Breast epithelium (tissue), 4 donors: ENCODE results near the gene SYNE1. TPM values are rescaled to one million over a fixed set of nuclear protein-coding genes. Genes with fewer than 3 reads are reported as not detected.

Source experiments
- DNase-seq, 2 donors: peaks; one replicate each; pipeline ENCODE4 v3.0.0-alpha.2; 2019; ENCODE audit warnings: low spot score in 2 of 2
- H3K27ac ChIP-seq, 2 donors: fragments of 200-600 bp; sonication (generic) in 1 of 2; one replicate each; pipeline ENCODE4 v1.5.1; 2016 to 2019; ENCODE audit warnings: mild to moderate bottlenecking in 1 of 2
- H3K27me3 ChIP-seq, 2 donors: fragments of 200-600 bp; sonication (generic) in 1 of 2; one replicate each; pipeline versions ENCODE4 v1.5.1 to v1.6.0; 2017 to 2019; ENCODE audit warnings: control low read depth in 1 of 2, mild to moderate bottlenecking in 1 of 2
- H3K36me3 ChIP-seq: fragments of 200-600 bp; one replicate; pipeline ENCODE4 v1.5.1; 2019
- H3K4me1 ChIP-seq, 2 donors: fragments of 200-600 bp; sonication (generic); one replicate each; pipeline ENCODE4 v1.5.1; 2016 to 2019; ENCODE audit warnings: control low read depth in 1 of 2
- H3K4me3 ChIP-seq, 3 donors: fragments of 200-600 bp; sonication (generic); 1 replicate in 2 of 3; 2 replicates in 1 of 3; pipeline ENCODE4 v1.5.1; 2016 to 2019; ENCODE audit warnings: mild to moderate bottlenecking in 3 of 3, moderate library complexity in 2 of 3
- H3K9me3 ChIP-seq, 2 donors: fragments of 200-600 bp; sonication (generic) in 1 of 2; one replicate each; pipeline ENCODE4 v1.5.1; 2016 to 2019; ENCODE audit warnings: control low read depth in 1 of 2
- POLR2A ChIP-seq: fragments of 450-650 bp; IDR thresholded peaks from one replicate; pipeline ENCODE4 v1.6.1; 2016; ENCODE audit warnings: antibody characterized with exemption, mild to moderate bottlenecking, moderate library complexity
- POLR2AphosphoS5 ChIP-seq, 3 donors: sonication (generic); formaldehyde crosslinking; IDR thresholded peaks; one replicate each; pipeline ENCODE4 v1.6.1; 2017; ENCODE audit warnings: antibody characterized with exemption in 3 of 3
- intact Hi-C: fragments of 100-400 bp; cut with DNase I; formaldehyde crosslinking; loops from one replicate; pipeline ENCODE4 v1.15.1; 2023; ENCODE audit warnings: low total_unique reads
- total RNA-seq, 3 donors: library from RNA; depleted of rRNA; stranded (reverse); fragments of >200 nt; gene quantifications; one replicate each; pipeline ENCODE4 v1.1.0, GENCODE V29; 2016
- TF ChIP-seq, protein P1 (sequence below), 3 donors: fragments of 450-650 bp; IDR thresholded peaks; one replicate each; pipeline ENCODE4 v1.5.1; 2016 to 2017; ENCODE audit warnings: antibody characterized with exemption in 3 of 3, mild to moderate bottlenecking in 3 of 3, moderate library complexity in 3 of 3

The SYNE1 gene
- total RNA-seq, 3 donors from 2014 or later = 80.9 to 106 (median 95.7) TPM

- H3K36me3 ChIP-seq = no peaks in the 10 kb centered on the region
- DNase-seq = no peak
- no peaks in the 10 kb centered on the region for H3K4me1 ChIP-seq
- H3K27me3 ChIP-seq = no peaks in the 10 kb centered on the region
- intact Hi-C loops = no loop called here
- TF ChIP-seq POLR2A (no peak), POLR2AphosphoS5 (IDR thresholded peaks at IDR 0.05) (no peak)
- TF ChIP-seq, protein P1, sequence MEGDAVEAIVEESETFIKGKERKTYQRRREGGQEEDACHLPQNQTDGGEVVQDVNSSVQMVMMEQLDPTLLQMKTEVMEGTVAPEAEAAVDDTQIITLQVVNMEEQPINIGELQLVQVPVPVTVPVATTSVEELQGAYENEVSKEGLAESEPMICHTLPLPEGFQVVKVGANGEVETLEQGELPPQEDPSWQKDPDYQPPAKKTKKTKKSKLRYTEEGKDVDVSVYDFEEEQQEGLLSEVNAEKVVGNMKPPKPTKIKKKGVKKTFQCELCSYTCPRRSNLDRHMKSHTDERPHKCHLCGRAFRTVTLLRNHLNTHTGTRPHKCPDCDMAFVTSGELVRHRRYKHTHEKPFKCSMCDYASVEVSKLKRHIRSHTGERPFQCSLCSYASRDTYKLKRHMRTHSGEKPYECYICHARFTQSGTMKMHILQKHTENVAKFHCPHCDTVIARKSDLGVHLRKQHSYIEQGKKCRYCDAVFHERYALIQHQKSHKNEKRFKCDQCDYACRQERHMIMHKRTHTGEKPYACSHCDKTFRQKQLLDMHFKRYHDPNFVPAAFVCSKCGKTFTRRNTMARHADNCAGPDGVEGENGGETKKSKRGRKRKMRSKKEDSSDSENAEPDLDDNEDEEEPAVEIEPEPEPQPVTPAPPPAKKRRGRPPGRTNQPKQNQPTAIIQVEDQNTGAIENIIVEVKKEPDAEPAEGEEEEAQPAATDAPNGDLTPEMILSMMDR (IDR thresholded peaks at IDR 0.05) = no peak
- H3K9me3 ChIP-seq = no peaks in the 10 kb centered on the region
- H3K27ac ChIP-seq = no peak overlapping the region
- no peak overlapping the region for H3K4me3 ChIP-seq
Observed at GRCh38 chr6:152453421-152453820, 183.7 kb downstream of the SYNE1 start.

DNA sequence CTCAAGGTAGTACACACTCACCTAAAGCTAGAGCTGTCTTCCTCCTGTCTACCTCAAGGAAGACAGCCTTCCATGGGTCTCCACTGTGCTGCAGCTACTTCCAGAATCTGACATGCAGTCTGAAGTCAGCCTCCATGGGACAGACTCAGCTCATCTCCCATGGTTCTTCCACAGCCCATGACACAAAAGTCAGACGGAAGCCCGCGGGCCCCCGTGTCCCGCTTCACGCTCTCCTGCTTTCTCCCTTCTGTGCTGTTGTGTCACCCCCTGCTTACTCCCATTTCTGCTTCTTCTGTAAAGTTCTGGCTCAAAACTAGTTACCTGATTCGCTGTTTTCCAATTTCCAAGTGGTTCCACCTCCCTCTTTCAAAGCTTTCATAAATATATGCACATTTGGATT is 184.5 kb downstream of the SYNE1 start:
- Histone ChIP-seq H3K9me3 (no peaks in the 10 kb centered on the region), H3K27me3 (no peaks in the 10 kb centered on the region), H3K36me3 (no peaks in the 10 kb centered on the region), H3K27ac (no peak overlapping the region), H3K4me1 (no peaks in the 10 kb centered on the region), H3K4me3 (no peak overlapping the region)
- intact Hi-C loops = no loop called here
- no peak for DNase-seq
- TF ChIP-seq POLR2A = no peak
- TF ChIP-seq, protein P1 (IDR thresholded peaks at IDR 0.05) = no peak
- no peak for TF ChIP-seq POLR2AphosphoS5 (IDR thresholded peaks at IDR 0.05)

- H3K9me3 ChIP-seq = no peaks in the 10 kb centered on the region
- intact Hi-C loops = no loop called here
- TF ChIP-seq POLR2A = no peak
- TF ChIP-seq, protein P1 (IDR thresholded peaks at IDR 0.05) = no peak
- TF ChIP-seq POLR2AphosphoS5 (IDR thresholded peaks at IDR 0.05) = no peak
- H3K4me1 ChIP-seq = no peaks in the 10 kb centered on the region
- no peak overlapping the region for H3K4me3 ChIP-seq
- no peaks in the 10 kb centered on the region for H3K36me3 ChIP-seq
- no peaks in the 10 kb centered on the region for H3K27me3 ChIP-seq
- DNase-seq = no peak
- H3K27ac ChIP-seq = no peak overlapping the region
Observed at GRCh38 chr6:152450519-152450918, 186.6 kb downstream of the SYNE1 start.

DNA sequence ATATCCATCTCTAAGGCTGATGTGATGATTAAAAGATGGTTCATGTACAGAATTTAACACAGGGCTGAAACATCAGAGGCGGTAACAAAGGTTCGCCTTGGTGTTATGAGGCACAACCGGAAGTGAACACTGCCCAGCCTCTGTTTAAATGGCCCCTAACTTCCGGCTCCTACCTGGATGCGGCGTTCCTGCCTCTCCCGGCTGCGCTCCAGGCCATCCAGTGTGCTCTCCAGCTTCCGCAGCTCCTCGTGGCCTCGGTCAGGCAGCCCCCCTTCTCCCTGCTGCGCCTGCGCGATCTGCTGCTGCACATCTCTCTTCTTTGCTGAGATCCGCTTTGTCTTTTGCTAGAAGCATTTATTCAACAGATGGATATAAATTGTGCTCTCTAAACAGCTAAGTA is 195.3 kb downstream of the SYNE1 start:
- Histone ChIP-seq H3K36me3 (no peaks in the 10 kb centered on the region), H3K27ac (no peak overlapping the region), H3K9me3 (no peaks in the 10 kb centered on the region), H3K27me3 (no peaks in the 10 kb centered on the region), H3K4me1 (no peaks in the 10 kb centered on the region), H3K4me3 (no peak overlapping the region)
- intact Hi-C loops = no loop called here
- TF ChIP-seq POLR2AphosphoS5 (IDR thresholded peaks at IDR 0.05) (no peak), POLR2A (no peak)
- TF ChIP-seq, protein P1 (IDR thresholded peaks at IDR 0.05) = no peak
- no peak for DNase-seq

DNA sequence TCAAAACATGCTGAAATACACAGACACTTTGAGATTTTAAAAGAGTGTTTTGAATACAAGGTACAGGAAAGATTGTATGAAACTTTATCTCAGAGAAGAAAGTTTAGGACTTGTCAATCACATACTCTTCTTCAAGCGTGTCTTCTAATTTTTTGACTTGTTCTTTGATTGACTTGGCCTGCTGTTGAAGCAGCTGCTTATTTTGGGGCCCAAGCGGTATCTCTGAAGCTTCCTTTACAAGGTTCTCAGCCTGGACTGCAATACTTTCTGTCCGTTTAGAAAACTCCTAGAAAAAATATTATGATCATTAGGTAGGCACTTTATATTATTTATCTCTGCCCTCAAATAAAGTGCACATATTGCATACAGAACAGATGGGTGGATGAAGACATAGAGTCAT is 201.3 kb downstream of the SYNE1 start:
- Histone ChIP-seq H3K27me3 (no peaks in the 10 kb centered on the region), H3K9me3 (no peaks in the 10 kb centered on the region), H3K36me3 (no peaks in the 10 kb centered on the region), H3K4me1 (no peaks in the 10 kb centered on the region), H3K4me3 (no peak overlapping the region), H3K27ac (no peak overlapping the region)
- intact Hi-C loops = no loop called here
- no peak for TF ChIP-seq POLR2AphosphoS5 (IDR thresholded peaks at IDR 0.05)
- TF ChIP-seq, protein P1 (IDR thresholded peaks at IDR 0.05) = no peak
- no peak for TF ChIP-seq POLR2A
- no peak for DNase-seq
